GM06990 (cell line): Measurements from ENCODE around the gene NDUFS4.
"Not testable (repeated sequence)": the region's sequence is repeated elsewhere in the genome, so short reads cannot be mapped to it uniquely, and the experiment has no call there.

Experiments used
- DNase-seq: peaks from one replicate; pipeline ENCODE4 v3.0.0-alpha.2; 2011; ENCODE audit not compliant: insufficient read length; ENCODE audit errors: extremely low read depth
- H3K27me3 ChIP-seq: replicated peaks from 2 replicates; pipeline ENCODE4 v1.6.0; 2011; ENCODE audit warnings: low read length; ENCODE audit not compliant: control insufficient read depth, insufficient read depth
- H3K36me3 ChIP-seq: 2 replicates; pipeline ENCODE4 v1.5.1; 2011; ENCODE audit warnings: low read length; ENCODE audit not compliant: control insufficient read depth, insufficient read depth
- H3K4me3 ChIP-seq: replicated peaks from 2 replicates; pipeline ENCODE4 v1.5.1; 2011; ENCODE audit warnings: low read depth, mild to moderate bottlenecking, control low read depth, low read length
- TF ChIP-seq, protein P1 (sequence below): IDR thresholded peaks from 2 replicates; pipeline ENCODE4 v1.5.1; 2011; ENCODE audit warnings: low read length, control low read depth, mild to moderate bottlenecking, inconsistent platforms; ENCODE audit not compliant: insufficient read depth, poor library complexity, severe bottlenecking

NDUFS4 gene

DNA sequence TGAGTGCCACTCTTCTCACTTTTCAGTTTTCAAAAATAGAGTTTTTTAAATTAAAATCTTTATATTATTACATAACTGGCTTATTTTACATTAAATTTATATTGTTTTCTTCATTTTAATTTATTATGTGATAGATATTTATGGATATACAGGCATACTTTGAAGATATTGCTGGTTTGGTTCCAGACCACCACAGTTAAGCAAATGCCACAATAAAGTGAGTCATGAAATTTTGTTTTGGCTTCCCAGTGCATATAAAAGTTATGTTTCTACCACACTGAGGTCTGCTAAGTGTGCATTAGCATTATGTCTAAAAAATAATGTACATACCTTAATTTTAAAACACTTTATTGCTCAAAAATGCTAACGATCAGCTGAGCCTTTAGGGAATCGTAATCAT, 47.4 kb downstream of the NDUFS4 start:
- Histone ChIP-seq H3K36me3 (no peaks in the 10 kb centered on the region; the same call in 1 of the 2 replicates), H3K4me3 (no peak overlapping the region), H3K27me3 (no peaks in the 10 kb centered on the region)
- TF ChIP-seq, protein P1, sequence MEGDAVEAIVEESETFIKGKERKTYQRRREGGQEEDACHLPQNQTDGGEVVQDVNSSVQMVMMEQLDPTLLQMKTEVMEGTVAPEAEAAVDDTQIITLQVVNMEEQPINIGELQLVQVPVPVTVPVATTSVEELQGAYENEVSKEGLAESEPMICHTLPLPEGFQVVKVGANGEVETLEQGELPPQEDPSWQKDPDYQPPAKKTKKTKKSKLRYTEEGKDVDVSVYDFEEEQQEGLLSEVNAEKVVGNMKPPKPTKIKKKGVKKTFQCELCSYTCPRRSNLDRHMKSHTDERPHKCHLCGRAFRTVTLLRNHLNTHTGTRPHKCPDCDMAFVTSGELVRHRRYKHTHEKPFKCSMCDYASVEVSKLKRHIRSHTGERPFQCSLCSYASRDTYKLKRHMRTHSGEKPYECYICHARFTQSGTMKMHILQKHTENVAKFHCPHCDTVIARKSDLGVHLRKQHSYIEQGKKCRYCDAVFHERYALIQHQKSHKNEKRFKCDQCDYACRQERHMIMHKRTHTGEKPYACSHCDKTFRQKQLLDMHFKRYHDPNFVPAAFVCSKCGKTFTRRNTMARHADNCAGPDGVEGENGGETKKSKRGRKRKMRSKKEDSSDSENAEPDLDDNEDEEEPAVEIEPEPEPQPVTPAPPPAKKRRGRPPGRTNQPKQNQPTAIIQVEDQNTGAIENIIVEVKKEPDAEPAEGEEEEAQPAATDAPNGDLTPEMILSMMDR: no peak
- DNase-seq: no peak

DNA sequence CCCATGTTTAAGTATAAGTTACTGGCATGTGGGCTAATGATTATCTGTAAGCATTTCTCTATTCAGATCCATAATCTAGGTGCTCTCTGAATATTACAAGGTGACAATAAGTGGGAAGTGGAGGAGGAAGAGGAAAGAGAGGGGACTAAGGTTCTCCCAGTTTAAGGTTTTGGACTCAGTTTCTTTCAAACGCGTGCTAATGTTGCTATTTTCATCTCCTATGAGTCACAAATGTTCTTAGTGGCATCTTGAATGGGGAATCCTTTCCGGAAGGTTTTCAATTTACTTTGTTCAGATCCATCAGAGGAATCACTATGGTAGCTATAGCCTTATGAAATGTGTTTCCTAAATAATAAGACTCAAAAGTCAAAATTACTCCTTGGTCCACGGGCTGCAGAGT, 48.5 kb downstream of the NDUFS4 start:
- not testable (repeated sequence) for H3K36me3 ChIP-seq, H3K27me3 ChIP-seq, DNase-seq, H3K4me3 ChIP-seq

DNA sequence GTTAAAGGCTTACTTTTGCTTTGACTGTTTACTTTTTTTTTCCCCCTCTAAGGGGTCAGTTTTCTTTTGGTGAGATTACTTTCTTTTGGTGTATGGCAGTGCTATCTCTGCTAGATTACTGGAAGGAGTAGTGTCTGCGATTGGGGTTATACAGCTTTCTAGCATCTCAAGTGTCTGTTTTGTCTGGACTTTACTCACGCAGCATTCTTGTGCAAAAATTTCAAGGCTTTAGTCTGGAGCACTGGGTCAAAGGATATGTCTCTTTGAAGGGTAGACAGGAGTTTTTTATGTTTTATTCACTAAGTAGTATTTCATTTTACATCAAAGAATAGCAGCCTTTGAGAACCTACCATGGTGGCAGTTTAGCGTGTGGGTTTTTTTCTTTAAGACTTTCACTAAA, 52.6 kb downstream of the NDUFS4 start:
- no peaks in the 10 kb centered on the region for H3K36me3 ChIP-seq
- no peak overlapping the region for H3K4me3 ChIP-seq
- no peaks in the 10 kb centered on the region for H3K27me3 ChIP-seq
- DNase-seq: no peak
- TF ChIP-seq, protein P1: no peak

DNA sequence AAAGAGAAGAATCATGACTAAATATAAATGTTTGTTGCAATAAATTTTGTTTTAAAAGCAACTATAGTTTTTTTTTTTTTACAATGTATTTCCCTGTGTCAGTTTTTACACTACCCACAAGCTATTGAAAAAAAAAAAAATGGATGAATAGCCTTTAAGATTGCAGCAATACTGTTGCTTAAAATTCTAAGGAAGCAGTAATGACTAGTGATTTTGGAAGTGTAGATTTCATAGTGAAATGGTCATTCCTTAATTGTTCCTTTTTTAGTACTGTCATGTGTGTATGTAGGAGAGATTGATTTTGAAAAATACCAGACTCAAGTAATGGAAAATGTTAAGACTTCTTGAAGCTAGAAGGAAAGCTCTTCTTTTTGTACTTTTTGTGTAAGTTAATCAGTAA, 53.1 kb downstream of the NDUFS4 start:
- H3K27me3 ChIP-seq: no peaks in the 10 kb centered on the region
- H3K4me3 ChIP-seq: no peak overlapping the region
- TF ChIP-seq, protein P1: no peak

DNA sequence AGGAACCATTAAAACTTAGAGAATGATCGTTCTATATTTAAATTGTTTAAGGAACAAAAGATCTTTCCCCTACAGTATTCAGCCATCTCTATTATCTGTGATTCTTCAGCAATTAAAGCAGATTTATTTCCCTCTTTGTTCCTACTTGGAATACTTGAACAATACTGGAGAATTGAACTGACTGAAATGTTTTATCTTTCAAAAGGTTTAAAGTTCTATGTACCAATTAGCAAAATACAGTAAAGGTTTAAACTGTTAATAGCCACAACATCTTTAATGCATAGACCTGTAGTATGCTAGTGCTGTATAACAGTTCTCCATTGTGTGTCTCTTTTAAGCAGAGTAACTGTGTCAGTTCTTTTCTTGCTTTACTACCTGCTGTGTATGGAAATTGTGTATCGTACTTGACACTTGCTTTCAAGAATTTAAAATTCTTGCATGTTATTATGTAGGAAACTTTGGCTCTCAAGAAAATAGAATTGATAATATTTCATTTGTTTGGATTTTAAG, 54.0 kb downstream of the NDUFS4 start:
- Histone ChIP-seq H3K4me3 (no peak overlapping the region), H3K36me3 (no peaks in the 10 kb centered on the region), H3K27me3 (no peaks in the 10 kb centered on the region)
- TF ChIP-seq, protein P1: no peak
- no peak for DNase-seq

More for the DNA sequence above, 53.1 kb downstream of the NDUFS4 start:
- H3K36me3 ChIP-seq: no peaks in the 10 kb centered on the region
- DNase-seq: no peak

DNA sequence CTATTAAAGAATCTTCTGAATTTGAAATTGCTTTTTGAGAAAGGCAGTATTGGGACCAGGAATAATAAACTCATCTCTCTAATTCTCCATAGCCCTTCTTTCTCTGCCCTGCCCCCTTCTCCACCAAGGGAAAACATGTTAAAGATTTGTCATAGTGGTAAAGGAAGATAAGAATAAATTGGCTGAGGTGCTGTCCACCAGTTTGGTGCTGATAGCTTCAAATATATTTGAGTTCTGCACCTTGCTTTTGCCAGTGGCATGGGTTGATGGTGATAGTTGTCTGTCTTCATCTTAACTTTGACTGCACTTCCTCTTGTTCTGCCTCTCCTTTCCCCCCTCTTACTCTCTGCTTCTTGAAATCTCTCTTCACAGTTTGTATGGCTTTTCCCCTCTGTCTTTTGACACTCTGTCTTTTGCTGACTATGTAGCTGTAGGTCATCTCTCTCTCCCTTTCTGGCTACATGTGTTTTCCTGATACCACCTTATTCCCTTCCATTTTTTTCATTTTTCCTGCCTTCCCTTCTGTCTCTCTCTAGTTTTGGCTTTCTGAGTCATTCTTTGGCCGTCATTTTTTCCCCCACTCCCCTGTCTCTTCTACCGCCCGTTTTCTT, 56.6 kb downstream of the NDUFS4 start:
- Histone ChIP-seq H3K4me3 (no peak overlapping the region), H3K27me3 (no peaks in the 10 kb centered on the region), H3K36me3 (no peaks in the 10 kb centered on the region)
- DNase-seq: no peak
- TF ChIP-seq, protein P1: no peak
